Activated CD4-positive, alpha-beta memory T cell treated with anti-CD3 and anti-CD28 coated beads, Interleukin-2, amount 10 ng/mL, durations not matched to agents 7 days and 5 days (primary cell): ENCODE measurements around the gene DNAH17. TPM values are rescaled to one million over a fixed set of nuclear protein-coding genes. Genes with fewer than 3 reads are reported as not detected.

Experiments used
- CTCF ChIA-PET: fragments of 350-600 bp; sonication (Branson Sonifier 250); formaldehyde crosslinking; loops from one replicate; lab custom pipeline; 2021; ENCODE audit warnings: antibody characterized with exemption, inconsistent platforms; lab: Charles Lee
- POLR2A ChIA-PET: fragments of 350-600 bp; sonication (Branson Sonifier 250); formaldehyde crosslinking; loops from one replicate; lab custom pipeline; 2021; ENCODE audit warnings: antibody characterized with exemption; lab: Charles Lee
- DNase-seq: peaks from one replicate; pipeline ENCODE4 v3.0.0-alpha.2; 2020
- H3K27ac Mint-ChIP-seq: one replicate; pipeline ENCODE4 v1.8.0; 2021; ENCODE audit warnings: mild to moderate bottlenecking, mixed read lengths
- H3K27me3 Mint-ChIP-seq: one replicate; pipeline ENCODE4 v1.8.0; 2021; ENCODE audit warnings: mixed read lengths
- H3K36me3 Mint-ChIP-seq: one replicate; pipeline ENCODE4 v1.8.0; 2021; ENCODE audit warnings: low read depth, mixed read lengths
- H3K4me1 Mint-ChIP-seq: one replicate; pipeline ENCODE4 v1.8.0; 2021; ENCODE audit warnings: mixed read lengths
- H3K4me3 Mint-ChIP-seq: one replicate; pipeline ENCODE4 v1.8.0; 2021; ENCODE audit warnings: mild to moderate bottlenecking, mixed read lengths
- H3K9me3 Mint-ChIP-seq: one replicate; pipeline ENCODE4 v1.8.0; 2021; ENCODE audit warnings: mixed read lengths
- total RNA-seq, 2 experiments: library from RNA; stranded (reverse); gene quantifications; one replicate each; pipeline ENCODE4 v1.2.3, GENCODE V29; 2021

The DNAH17 gene
- total RNA-seq, 2 experiments from 2014 or later, result 0.08 TPM

DNA sequence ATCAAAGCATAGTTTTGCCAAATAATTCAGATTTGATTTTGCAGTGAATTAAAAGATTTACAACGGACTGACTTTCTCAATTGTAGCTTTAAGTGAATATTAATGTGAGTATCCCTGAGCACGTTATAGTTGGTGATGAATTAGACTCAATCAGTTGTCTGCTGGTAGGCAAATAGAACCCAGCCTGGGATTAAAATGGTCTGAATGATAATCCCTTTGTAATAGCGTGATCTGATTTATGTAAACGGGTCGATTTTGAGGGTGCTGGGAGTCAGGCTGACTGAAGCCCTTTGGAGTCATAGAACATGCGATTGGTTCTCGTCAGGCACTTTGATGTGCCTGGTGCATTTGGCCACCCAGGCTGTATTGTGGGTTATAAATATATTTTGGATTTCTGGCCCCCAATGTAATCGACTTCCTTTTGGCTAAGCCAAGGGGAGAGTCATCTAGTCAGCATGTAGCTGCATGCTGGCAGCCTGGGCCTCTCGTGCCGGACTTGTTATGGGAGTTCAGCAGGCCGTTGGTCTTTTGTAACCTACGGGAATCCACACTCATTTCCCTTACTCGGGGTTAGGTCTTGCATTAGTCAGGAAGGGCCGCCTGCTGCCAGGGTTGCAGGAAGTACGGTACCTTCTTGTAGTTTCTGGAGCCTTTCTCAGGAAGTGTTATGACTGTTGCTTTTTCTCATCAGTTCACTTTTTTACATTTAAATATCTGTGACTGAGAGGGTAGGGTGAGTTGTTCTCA, 193.3 kb downstream of the DNAH17 start:
- peak overlapping the region; percentile 91 for H3K27ac Mint-ChIP-seq
- H3K9me3 Mint-ChIP-seq, result no peaks in the 10 kb centered on the region
- H3K4me3 Mint-ChIP-seq, result peak overlapping the region; percentile 68
- ChIA-PET POLR2A (interaction anchor here (0.9 to 1.3 kb wide), 3 partner anchors 9 to 253 kb away, joined by 3 to 4 read pairs (median 3); partner anchors contain the start of gene TMC8), CTCF (interaction anchor here (1.3 to 9.1 kb wide), 4 partner anchors 23 to 298 kb away, joined by 3 to 74 read pairs (median 10); partner anchors contain the start of gene SOCS3)
- H3K27me3 Mint-ChIP-seq, result no peaks in the 10 kb centered on the region
- DNase-seq, result peak; percentile 66
- H3K36me3 Mint-ChIP-seq, result peaks cover 62% of the 10 kb centered on the region
- peaks cover 87% of the 10 kb centered on the region for H3K4me1 Mint-ChIP-seq

DNA sequence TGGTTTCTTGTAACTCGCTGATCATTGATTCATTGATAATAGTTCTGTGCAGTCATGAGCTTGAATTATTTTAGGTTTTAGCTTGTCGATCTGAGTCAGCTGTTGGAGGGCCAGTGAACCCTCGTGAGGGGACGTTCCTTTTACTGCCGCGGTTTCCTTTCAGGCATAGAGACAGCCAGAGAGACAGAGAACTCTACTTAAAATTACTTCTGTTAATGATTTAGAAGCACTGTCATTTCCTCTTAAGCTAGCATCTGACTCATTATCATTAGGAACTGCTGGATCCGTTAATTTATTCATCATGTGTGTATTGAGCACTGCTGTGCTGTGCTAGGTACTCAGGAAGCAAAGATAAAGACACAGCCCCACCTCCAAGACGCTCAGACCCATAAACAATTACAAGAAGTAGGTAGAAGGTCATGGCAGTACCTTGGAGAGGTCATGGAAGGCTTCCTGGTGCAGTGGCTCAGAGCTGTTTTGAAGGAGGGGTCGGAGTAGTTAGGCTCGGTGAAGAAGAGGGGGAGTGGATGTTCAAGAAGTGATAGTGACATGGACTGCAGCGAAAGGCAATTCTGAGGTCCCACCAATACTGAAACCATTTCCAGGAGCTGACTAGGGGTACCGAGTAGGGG, 195.5 kb downstream of the DNAH17 start:
- H3K36me3 Mint-ChIP-seq, result peaks cover 52% of the 10 kb centered on the region
- H3K27ac Mint-ChIP-seq, result peak overlapping the region; percentile 91
- no peaks in the 10 kb centered on the region for H3K9me3 Mint-ChIP-seq
- peak; percentile 64 for DNase-seq
- H3K4me1 Mint-ChIP-seq, result peaks cover 75% of the 10 kb centered on the region
- H3K4me3 Mint-ChIP-seq, result peak overlapping the region; percentile 98
- H3K27me3 Mint-ChIP-seq, result no peaks in the 10 kb centered on the region
- ChIA-PET POLR2A (interaction anchor here (0.6 to 2.3 kb wide), 13 partner anchors 10 to 398 kb away, joined by 3 to 17 read pairs (median 4); no protein-coding TSS in a partner anchor), CTCF (interaction anchor here (0.7 to 9.1 kb wide), 8 partner anchors 21 to 352 kb away, joined by 3 to 74 read pairs (median 3); partner anchors contain the start of gene SOCS3)

DNA sequence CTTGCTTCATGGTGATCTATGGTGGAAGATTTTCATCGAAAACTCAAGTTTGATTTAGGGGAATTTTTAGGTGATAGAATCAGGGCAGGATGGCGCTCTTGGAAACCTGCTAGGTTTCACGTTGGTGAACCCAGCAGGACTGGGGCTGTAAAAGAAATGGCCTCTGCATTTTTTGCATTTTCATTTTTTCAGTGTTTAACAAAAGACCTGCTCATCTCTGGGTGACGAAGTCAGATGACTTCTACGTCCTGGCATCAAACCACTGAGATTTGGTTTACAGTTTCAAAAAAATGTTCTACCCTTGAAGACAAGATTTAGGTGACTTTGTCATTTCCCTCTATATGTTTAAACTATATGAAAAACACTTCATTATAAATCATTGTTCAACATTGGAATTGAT, 196.8 kb downstream of the DNAH17 start:
- DNase-seq, result no peak
- Mint-ChIP-seq H3K27ac (peak overlapping the region; percentile 91), H3K36me3 (peaks cover 40% of the 10 kb centered on the region), H3K27me3 (no peaks in the 10 kb centered on the region), H3K4me1 (peaks cover 63% of the 10 kb centered on the region), H3K9me3 (no peaks in the 10 kb centered on the region), H3K4me3 (peak overlapping the region; percentile 98)
- POLR2A ChIA-PET, result interaction anchor here (0.7 to 1.1 kb wide), 2 partner anchors 118 to 253 kb away, joined by 3 read pairs; no protein-coding TSS in a partner anchor
- CTCF ChIA-PET, result interaction anchor here (3.6 to 9.1 kb wide), 2 partner anchors 19 to 129 kb away, joined by 13 to 74 read pairs; partner anchors contain the start of gene SOCS3

DNA sequence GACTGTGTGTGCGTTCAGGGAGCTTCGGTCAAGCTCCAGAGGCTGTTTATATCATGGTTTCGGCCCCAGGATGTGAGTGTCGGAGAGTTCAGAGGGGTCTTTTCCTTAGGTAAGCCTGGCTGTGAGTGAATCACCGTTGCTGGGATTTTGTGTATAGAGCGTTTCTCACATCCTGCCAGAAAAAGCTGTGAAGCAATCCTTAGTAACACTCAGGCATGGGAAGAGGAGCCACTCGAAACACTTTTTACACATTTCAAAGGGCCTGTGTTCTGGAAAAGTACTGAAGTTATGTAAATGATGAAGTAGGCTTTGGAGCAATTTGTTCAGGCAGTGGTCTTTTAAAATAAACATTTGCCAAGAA, 198.1 kb downstream of the DNAH17 start:
- Mint-ChIP-seq H3K4me3 (peak overlapping the region; percentile 98), H3K4me1 (peaks cover 52% of the 10 kb centered on the region), H3K36me3 (peaks cover 34% of the 10 kb centered on the region), H3K27ac (peak overlapping the region; percentile 91), H3K9me3 (no peaks in the 10 kb centered on the region), H3K27me3 (no peaks in the 10 kb centered on the region)
- DNase-seq, result no peak
- POLR2A ChIA-PET, result interaction anchor here (1.0 to 2.3 kb wide), 6 partner anchors 32 to 401 kb away, joined by 3 to 10 read pairs (median 4); no protein-coding TSS in a partner anchor
- CTCF ChIA-PET, result interaction anchor here (1.6 to 9.1 kb wide), 2 partner anchors 18 to 43 kb away, joined by 4 to 74 read pairs; partner anchors contain the start of gene SOCS3

GRCh38 chr17:78378225-78379130, 198.7 kb downstream of the DNAH17 start, which contains the start of gene PGS1:
Gene PGS1 (plus strand): TSS chr17:78378649. CDS start chr17:78378666, 17 bp downstream.
- no peaks in the 10 kb centered on the region for H3K9me3 Mint-ChIP-seq
- DNase-seq, result peak; percentile 88
- H3K27me3 Mint-ChIP-seq, result no peaks in the 10 kb centered on the region
- peaks cover 45% of the 10 kb centered on the region for H3K4me1 Mint-ChIP-seq
- peak within 1 kb of the TSS; percentile 91 for H3K27ac Mint-ChIP-seq
- POLR2A ChIA-PET, result interaction anchor here (0.8 to 2.3 kb wide), 8 partner anchors 14 to 402 kb away, joined by 3 to 10 read pairs (median 4); no protein-coding TSS in a partner anchor
- H3K36me3 Mint-ChIP-seq, result peaks cover 27% of the 10 kb centered on the region
- peak within 1 kb of the TSS; percentile 98 for H3K4me3 Mint-ChIP-seq
- CTCF ChIA-PET, result interaction anchor here (1.4 to 9.1 kb wide), 3 partner anchors 13 to 44 kb away, joined by 4 to 74 read pairs (median 5); partner anchors contain the start of gene SOCS3

DNA sequence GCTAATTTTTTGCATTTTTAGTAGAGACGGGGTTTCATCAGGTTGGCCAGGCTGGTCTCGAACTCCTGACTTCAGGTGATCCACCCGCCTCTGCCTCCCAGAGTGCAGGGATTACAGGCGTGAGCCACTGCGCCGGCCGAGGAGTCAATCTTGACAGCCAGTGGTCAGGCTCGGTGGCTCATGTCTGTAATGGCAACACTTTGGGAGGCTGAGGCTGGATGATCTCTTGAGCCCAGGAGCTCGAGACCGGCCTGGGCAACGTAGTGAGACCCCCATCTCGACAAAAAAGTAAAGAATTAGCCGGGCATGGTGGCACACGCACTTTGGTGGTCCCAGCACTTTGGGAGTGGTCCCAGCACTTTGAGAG, 199.4 kb downstream of the DNAH17 start:
- Mint-ChIP-seq H3K4me1 (peaks cover 39% of the 10 kb centered on the region), H3K27ac (peak overlapping the region; percentile 60), H3K9me3 (no peaks in the 10 kb centered on the region), H3K27me3 (no peaks in the 10 kb centered on the region), H3K36me3 (peaks cover 25% of the 10 kb centered on the region), H3K4me3 (peak overlapping the region; percentile 98)
- ChIA-PET POLR2A (interaction anchor here (0.8 to 2.3 kb wide), 4 partner anchors 14 to 38 kb away, joined by 3 to 10 read pairs (median 4); no protein-coding TSS in a partner anchor), CTCF (interaction anchor here (1.4 to 9.1 kb wide), 3 partner anchors 13 to 45 kb away, joined by 4 to 74 read pairs (median 5); partner anchors contain the start of gene SOCS3)
- DNase-seq, result no peak

DNA sequence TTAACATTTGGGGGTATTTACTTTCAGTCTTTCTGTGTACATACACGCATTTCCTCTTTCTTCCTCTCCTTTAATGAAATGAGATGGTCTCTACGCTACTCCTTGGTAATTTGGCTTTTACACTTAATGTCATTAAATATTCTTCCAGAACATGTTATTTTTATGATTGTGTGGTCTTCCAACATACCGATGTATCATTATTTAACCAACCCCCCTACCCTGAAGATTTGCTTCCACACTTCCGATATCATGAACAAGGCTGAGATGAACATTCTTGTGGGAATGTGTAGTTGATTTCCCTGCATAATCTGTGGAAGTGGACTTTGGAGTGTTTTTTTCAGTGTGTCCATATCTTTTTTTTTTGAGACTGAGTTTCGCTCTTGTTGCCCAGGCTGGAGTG, 201.0 kb downstream of the DNAH17 start:
- Mint-ChIP-seq H3K4me3 (no peak overlapping the region), H3K4me1 (peaks cover 25% of the 10 kb centered on the region), H3K27ac (no peak overlapping the region), H3K9me3 (no peaks in the 10 kb centered on the region), H3K27me3 (no peaks in the 10 kb centered on the region), H3K36me3 (peaks cover 17% of the 10 kb centered on the region)
- no peak for DNase-seq
- POLR2A ChIA-PET, result no interaction called here
- CTCF ChIA-PET, result no interaction called here

DNA sequence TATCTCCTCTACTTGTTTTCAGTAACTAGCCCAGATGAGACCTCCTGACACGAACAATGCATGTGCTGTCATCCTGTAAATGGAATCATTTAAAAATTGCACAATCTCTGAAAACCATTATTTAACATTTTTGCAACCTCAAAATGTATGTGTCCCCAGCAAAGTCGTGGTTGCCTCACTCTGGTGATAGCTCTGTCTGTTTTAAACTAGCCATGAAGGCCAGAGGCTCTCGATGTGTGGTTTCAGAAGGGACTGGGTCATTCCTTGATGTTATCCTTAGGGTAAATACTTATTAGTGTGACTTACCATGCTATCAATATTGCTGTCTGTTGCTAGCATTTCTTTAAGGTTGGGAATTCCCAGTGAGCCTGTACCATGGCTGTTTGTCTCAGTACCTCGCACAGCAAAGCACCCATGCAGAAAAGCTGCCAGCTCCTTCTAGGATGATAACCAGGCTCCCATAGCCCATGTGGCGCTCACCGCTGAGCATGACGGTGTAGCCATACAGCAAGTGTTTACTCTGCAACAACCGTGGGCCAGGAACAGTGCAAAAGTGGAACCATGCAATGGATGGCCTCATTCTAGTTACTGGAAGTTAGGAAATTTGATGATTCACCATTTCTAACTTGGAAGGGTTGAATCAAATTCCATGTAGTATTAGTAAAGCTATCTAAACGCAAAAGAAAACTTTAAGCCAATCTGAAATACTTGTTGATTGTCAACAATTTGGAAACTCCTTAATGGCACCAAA, 201.6 kb downstream of the DNAH17 start:
- DNase-seq, result no peak
- Mint-ChIP-seq H3K4me1 (peaks cover 19% of the 10 kb centered on the region), H3K36me3 (peaks cover 11% of the 10 kb centered on the region), H3K9me3 (no peaks in the 10 kb centered on the region), H3K27me3 (no peaks in the 10 kb centered on the region), H3K27ac (no peak overlapping the region), H3K4me3 (no peak overlapping the region)
- CTCF ChIA-PET, result interaction anchor here (2.8 kb wide), 1 partner anchor 15 kb away, joined by 8 read pairs; no protein-coding TSS in a partner anchor
- POLR2A ChIA-PET, result interaction anchor here (0.7 kb wide), 1 partner anchor 37 kb away, joined by 3 read pairs; no protein-coding TSS in a partner anchor

DNA sequence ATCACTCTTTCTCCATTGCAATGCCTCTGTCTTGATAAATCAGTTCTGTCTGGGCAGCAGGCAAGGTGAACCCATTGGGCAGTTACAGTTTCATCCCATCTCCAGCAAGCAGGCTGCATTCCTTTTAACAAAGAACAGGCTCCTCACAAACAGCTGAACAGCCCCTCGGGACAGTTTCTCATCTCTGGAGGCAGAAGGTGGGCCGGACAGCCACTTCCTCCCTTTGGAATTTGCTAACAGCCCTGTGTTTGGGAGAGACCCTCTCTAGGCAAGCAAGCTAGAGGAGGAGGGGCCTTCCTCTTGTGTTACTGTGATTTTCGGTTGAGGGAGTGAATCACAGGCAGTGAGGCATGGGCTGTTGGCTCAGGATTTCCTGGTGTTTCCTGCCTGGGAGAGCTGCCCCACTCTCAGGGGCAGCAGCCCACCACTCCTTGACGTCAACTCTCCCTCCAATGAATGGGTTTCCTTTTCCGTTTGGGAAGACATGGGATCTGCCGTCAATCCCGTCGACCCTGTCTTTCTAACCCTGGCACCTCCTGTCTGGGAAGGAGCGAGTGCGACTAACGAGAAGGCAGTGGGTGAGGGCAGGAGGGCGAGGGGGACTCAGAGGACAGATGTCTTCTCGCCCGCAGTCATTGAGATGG, 202.4 kb downstream of the DNAH17 start:
- H3K27ac Mint-ChIP-seq, result no peak overlapping the region

GRCh38 chr17:78374189-78374588, 203.0 kb downstream of the DNAH17 start:
- H3K27me3 Mint-ChIP-seq, result no peaks in the 10 kb centered on the region
- H3K27ac Mint-ChIP-seq, result no peak overlapping the region
- ChIA-PET POLR2A (no interaction called here), CTCF (interaction anchor here (1.5 to 2.8 kb wide), 2 partner anchors 13 to 121 kb away, joined by 4 to 8 read pairs; no protein-coding TSS in a partner anchor)
- peaks cover 10% of the 10 kb centered on the region for H3K4me1 Mint-ChIP-seq
- H3K9me3 Mint-ChIP-seq, result no peaks in the 10 kb centered on the region
- no peak overlapping the region for H3K4me3 Mint-ChIP-seq
- peaks cover 4% of the 10 kb centered on the region for H3K36me3 Mint-ChIP-seq
- DNase-seq, result no peak

More for the DNA sequence above, 202.4 kb downstream of the DNAH17 start:
- POLR2A ChIA-PET, result no interaction called here
- CTCF ChIA-PET, result interaction anchor here (1.5 to 2.8 kb wide), 2 partner anchors 14 to 121 kb away, joined by 4 to 8 read pairs; no protein-coding TSS in a partner anchor
- H3K4me1 Mint-ChIP-seq, result peaks cover 12% of the 10 kb centered on the region
- H3K4me3 Mint-ChIP-seq, result no peak overlapping the region
- H3K36me3 Mint-ChIP-seq, result peaks cover 6% of the 10 kb centered on the region
- H3K9me3 Mint-ChIP-seq, result no peaks in the 10 kb centered on the region
- no peak for DNase-seq
- no peaks in the 10 kb centered on the region for H3K27me3 Mint-ChIP-seq
